BJ (cell line): ENCODE results near the gene POLE. TPM values are rescaled to one million over a fixed set of nuclear protein-coding genes. Genes with fewer than 3 reads are reported as not detected.

ENCODE experiments used
- CTCF ChIA-PET: fragments of 350-600 bp; formaldehyde crosslinking; extraction: SDS; loops from one replicate; lab custom pipeline; 2021; ENCODE audit warnings: antibody characterized with exemption, inconsistent platforms; lab: Yijun Ruan, JAX
- POLR2A ChIA-PET: fragments of 300-600 bp; sonication (Branson Sonifier 250); formaldehyde crosslinking; extraction: SDS; loops from one replicate; lab custom pipeline; 2021; ENCODE audit warnings: antibody characterized with exemption; lab: Charles Lee
- DNase-seq: peaks from one replicate; pipeline ENCODE4 v3.0.0-alpha.2; 2011; ENCODE audit warnings: low read depth
- H3K27me3 ChIP-seq: 2 replicates; pipeline ENCODE4 v1.6.0; 2011; ENCODE audit warnings: low read length; ENCODE audit not compliant: control insufficient read depth, insufficient read depth
- H3K36me3 ChIP-seq: 2 replicates; pipeline ENCODE4 v1.5.1; 2011; ENCODE audit warnings: low read length; ENCODE audit not compliant: control insufficient read depth, insufficient read depth
- H3K4me3 ChIP-seq: 2 replicates; pipeline ENCODE4 v1.5.1; 2011; ENCODE audit warnings: low read depth, mild to moderate bottlenecking, control low read depth, low read length
- polyA plus RNA-seq: library from polyadenylated mRNA; depleted of rRNA; stranded (reverse); fragments of >200 nt; gene quantifications from 2 replicates; pipeline ENCODE4 v1.2.3, GENCODE V29; 2011
- TF ChIP-seq, protein P1 (sequence below): IDR thresholded peaks from 2 replicates; pipeline ENCODE4 v1.5.1; 2011; ENCODE audit warnings: low read depth, mild to moderate bottlenecking, control low read depth, inconsistent platforms, low read length, moderate library complexity; ENCODE audit not compliant: insufficient read depth

The POLE gene
- polyA plus RNA-seq, 1 experiment: 17.7 TPM

DNA sequence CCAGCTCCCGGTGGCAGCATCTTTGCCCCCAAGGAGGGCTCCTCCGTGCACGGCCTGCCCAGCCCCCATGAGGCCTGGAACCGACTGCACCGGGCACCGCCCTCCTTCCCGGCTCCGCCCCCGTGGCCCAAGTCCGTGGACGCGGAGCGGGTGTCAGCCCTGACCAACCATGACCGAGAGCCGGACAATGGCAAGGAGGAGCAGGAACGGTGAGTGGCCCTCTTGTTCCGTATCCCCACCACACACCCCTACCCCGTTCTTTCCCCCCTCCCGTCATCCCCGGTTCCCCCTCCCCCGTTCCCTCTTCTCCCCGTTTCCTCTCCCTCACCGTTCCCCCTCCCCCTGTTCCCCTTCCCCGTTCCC, 105.1 kb downstream of the POLE start:
- POLR2A ChIA-PET: no interaction called here
- Histone ChIP-seq H3K4me3 (no peak overlapping the region), H3K36me3 (peaks cover 9% of the 10 kb centered on the region), H3K27me3 (no peaks in the 10 kb centered on the region)
- TF ChIP-seq, protein P1, sequence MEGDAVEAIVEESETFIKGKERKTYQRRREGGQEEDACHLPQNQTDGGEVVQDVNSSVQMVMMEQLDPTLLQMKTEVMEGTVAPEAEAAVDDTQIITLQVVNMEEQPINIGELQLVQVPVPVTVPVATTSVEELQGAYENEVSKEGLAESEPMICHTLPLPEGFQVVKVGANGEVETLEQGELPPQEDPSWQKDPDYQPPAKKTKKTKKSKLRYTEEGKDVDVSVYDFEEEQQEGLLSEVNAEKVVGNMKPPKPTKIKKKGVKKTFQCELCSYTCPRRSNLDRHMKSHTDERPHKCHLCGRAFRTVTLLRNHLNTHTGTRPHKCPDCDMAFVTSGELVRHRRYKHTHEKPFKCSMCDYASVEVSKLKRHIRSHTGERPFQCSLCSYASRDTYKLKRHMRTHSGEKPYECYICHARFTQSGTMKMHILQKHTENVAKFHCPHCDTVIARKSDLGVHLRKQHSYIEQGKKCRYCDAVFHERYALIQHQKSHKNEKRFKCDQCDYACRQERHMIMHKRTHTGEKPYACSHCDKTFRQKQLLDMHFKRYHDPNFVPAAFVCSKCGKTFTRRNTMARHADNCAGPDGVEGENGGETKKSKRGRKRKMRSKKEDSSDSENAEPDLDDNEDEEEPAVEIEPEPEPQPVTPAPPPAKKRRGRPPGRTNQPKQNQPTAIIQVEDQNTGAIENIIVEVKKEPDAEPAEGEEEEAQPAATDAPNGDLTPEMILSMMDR: no peak
- DNase-seq: no peak
- CTCF ChIA-PET: no interaction called here

DNA sequence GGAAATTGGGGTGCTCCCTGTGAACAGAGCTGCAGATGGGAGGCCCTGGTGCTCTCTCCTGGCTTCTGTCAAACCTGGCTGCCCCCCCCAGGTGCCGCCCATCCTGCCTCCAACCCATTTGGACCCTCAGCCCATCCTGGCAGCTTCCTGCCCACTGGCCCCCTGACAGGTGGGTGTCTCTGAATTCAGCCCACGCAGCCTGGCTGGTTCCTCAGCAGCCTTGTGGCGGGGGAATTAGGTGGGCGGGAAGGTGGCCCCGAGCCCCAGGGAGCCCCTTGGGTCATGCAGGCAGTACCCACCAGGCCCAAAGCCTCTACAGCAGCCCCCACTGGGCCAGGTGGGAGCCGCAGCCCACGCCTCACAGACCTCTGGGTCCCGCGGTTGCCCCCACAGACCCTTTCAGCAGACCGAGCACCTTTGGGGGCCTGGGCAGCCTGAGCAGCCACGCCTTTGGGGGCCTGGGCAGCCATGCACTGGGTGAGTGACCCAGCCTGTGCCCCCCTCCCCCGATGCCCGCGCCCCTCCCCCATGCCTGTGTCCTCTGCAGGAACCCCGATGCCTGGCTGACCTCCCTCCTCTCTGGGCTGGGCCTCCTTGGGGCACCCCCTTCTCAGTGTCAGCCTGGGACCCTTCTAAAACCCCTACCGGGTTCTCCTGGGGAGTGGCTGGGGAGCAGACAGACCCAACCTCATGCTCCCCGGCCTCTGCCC, 105.6 kb downstream of the POLE start:
- ChIA-PET CTCF (interaction anchor here (1.4 kb wide), 1 partner anchor 33 kb away, joined by 3 read pairs; no protein-coding TSS in a partner anchor), POLR2A (no interaction called here)
- TF ChIP-seq, protein P1: no peak
- peaks cover 12% of the 10 kb centered on the region for H3K36me3 ChIP-seq
- no peaks in the 10 kb centered on the region for H3K27me3 ChIP-seq
- no peak overlapping the region for H3K4me3 ChIP-seq
- DNase-seq: no peak

GRCh38 chr12:132580701-132581292, 106.3 kb downstream of the POLE start:
- TF ChIP-seq, protein P1: no peak
- CTCF ChIA-PET: interaction anchor here (1.0 to 1.4 kb wide), 3 partner anchors 18 to 34 kb away, joined by 3 to 4 read pairs (median 3); no protein-coding TSS in a partner anchor
- Histone ChIP-seq H3K27me3 (no peaks in the 10 kb centered on the region), H3K4me3 (no peak overlapping the region), H3K36me3 (peaks cover 12% of the 10 kb centered on the region)
- DNase-seq: no peak
- POLR2A ChIA-PET: no interaction called here

GRCh38 chr12:132579744-132580143, 107.4 kb downstream of the POLE start:
- no peak for DNase-seq
- no peak overlapping the region for H3K4me3 ChIP-seq
- H3K36me3 ChIP-seq: peaks cover 16% of the 10 kb centered on the region
- no peaks in the 10 kb centered on the region for H3K27me3 ChIP-seq
- CTCF ChIA-PET: interaction anchor here (1.0 to 1.3 kb wide), 3 partner anchors 17 to 164 kb away, joined by 3 to 4 read pairs (median 4); no protein-coding TSS in a partner anchor
- POLR2A ChIA-PET: no interaction called here
- TF ChIP-seq, protein P1: no peak

GRCh38 chr12:132578826-132579225, 108.3 kb downstream of the POLE start:
- Histone ChIP-seq H3K27me3 (no peaks in the 10 kb centered on the region), H3K36me3 (peaks cover 23% of the 10 kb centered on the region), H3K4me3 (no peak overlapping the region)
- ChIA-PET POLR2A (no interaction called here), CTCF (no interaction called here)
- TF ChIP-seq, protein P1: no peak
- no peak for DNase-seq
